Activated CD8-positive, alpha-beta memory T cell treated with anti-CD3 and anti-CD28 coated beads, Interleukin-2, amount 50 U/mL, for 24 hours (primary cell): Measurements from ENCODE around the gene ZBTB7A.
"Not testable (repeated sequence)": the region's sequence is repeated elsewhere in the genome, so short reads cannot be mapped to it uniquely, and the experiment has no call there.

ENCODE experiments used
- DNase-seq: peaks from one replicate; pipeline ENCODE4 v3.0.0-alpha.2; 2020; ENCODE audit errors: extremely low read depth

Gene ZBTB7A

DNA sequence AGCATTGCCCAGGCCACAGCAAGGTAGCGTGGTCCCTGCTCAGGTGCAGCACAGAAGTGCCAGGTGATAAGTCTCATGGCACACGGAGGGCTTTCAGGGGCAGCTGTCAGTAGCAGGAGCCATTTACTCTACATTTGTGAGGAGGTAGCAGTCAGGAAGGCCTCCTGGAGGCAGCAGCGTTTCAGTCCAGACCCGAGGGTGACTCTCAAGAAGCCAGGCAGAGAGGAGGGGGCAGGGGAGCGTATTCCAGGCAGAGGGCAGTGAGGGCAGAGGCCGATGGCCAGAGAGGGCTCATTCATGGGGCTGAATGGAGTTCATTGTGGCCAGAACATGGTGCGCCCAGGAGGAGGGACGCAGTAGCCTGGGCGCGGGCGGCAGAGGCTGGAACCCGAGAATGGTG is 50.2 kb downstream of the ZBTB7A start:
- DNase-seq = no peak

DNA sequence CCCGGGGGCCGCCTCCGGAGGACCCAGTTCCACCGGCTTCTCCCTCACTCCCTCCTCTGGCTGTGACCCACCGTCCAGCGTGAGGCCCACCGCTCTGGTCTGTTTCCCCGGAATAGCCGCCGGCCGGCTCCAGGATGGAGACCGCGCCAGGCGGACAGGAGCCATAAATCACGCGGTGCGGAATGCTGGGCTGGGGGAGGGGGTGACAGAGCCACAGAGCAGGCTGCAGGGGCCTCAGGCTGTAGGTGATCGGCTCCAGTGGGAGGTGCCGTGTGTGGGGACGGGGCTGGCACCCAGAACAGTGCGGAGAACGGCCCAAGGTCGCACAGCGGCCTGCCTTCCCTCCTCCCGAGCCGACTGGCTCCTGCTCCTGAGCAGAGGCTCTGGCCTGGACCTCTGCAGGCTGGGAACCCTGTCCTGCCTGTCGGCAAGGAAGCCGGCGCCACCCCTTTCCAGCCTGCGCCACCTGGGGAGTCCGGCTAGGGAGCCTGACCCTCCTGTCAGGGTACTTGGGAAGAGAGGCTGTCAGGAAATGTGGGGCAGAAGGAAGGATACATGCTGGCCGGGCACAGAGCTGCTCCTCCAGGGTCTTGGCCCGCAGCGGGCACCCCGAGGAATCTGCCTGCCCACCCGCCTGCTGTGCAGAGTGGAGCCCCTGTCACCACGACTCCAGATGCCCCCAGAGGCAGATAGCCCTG is 50.8 kb downstream of the ZBTB7A start:
- no peak for DNase-seq

DNA sequence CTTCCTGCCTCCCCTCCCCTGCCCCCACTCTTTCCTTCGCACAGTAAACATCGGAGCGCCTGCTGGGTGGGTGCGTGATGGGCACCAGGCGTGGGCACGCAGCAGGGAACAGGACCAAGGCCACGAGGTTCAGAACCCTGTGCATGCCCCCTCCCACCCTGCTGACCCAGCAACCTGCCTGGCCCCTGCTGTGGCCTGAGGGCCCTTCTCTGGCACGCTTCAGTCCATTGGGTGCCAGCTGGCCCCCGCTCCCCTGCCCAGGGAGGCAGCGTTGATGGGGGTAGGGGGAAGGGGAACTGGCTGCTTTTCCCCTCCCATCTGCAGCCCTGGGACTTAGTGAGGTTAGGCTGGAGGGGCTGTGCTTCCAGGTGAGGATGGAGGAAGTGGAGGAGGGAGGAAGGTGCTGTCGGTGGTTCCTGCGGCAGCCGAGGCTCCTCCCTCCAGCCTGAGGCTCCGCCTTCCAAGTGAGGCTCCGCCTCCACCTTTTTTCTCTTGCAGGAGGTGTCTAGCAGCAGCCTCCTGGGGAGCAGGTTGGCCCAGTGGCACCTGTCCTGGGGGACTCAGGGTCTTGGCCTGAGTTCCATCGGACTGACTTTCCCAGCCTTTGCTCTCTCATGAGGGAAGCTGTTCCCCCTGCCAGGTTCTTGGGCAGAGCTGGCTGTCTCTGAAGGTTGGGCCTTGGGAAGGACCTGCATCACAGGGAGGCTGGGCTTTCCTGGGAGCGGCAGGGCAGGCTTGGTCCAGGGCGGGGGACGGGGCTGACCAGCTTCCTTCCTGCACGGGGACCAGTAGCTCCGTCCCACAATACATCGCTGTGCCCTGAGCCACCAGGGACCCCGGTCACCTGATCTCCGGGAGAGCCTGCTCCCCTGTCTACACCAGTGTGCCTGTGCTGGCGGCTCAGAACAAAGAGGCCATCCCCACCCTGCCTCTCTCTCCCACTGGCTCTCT is 51.9 kb downstream of the ZBTB7A start:
- no peak for DNase-seq

DNA sequence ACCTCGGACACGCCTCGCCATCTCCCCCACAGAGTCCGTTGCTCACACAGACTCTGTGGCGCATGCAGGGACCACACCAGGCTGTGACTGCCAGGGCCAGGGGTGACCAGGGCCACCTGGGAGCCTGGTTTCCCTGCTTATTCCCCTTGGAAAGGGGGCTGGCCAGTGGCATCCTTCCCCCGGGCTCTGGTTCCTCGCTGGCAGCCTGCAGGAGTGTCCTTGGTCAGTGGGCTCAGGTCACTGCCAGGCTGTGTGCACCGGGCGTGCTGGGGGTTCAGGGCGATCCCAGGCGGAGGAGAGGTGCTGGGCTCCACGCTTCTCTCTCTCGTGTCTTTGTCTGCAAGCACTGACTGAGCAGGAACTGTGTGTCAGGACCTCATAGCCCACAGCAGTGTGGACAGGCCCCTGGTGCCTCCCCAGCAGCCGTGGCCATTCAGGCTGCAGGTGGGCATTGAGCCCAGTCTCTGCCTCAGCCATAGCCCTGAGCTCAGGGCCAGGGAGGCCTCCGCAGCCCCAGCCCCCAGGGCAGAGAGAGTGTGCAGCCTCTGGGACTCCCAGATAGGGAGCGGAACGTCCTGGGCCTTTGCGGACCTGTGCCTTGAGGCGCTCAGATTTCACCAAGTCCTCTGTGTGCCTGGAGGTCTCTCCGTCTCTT is 52.7 kb downstream of the ZBTB7A start:
- DNase-seq = no peak

DNA sequence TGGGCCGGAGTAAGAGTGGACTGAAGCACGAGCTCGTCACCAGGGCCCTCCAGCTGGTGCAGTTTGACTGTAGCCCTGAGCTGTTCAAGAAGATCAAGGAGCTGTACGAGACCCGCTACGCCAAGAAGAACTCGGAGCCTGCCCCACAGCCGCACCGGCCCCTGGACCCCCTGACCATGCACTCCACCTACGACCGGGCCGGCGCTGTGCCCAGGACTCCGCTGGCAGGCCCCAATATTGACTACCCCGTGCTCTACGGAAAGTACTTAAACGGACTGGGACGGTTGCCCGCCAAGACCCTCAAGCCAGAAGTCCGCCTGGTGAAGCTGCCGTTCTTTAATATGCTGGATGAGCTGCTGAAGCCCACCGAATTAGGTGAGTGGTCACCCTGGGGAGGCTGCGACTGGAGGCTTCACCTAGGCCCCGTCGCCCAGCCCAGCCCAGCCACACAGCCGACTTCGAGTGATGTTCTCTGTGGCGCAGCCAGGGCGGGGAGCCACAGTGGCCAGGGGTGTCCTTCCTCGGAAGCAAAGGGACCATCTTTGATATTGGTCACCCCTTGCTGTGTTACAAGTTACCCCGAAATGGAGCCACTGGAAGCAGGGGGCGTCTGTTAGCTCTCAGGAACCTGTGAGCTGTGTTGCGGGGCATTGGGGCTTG is 53.6 kb downstream of the ZBTB7A start:
- no peak for DNase-seq

DNA sequence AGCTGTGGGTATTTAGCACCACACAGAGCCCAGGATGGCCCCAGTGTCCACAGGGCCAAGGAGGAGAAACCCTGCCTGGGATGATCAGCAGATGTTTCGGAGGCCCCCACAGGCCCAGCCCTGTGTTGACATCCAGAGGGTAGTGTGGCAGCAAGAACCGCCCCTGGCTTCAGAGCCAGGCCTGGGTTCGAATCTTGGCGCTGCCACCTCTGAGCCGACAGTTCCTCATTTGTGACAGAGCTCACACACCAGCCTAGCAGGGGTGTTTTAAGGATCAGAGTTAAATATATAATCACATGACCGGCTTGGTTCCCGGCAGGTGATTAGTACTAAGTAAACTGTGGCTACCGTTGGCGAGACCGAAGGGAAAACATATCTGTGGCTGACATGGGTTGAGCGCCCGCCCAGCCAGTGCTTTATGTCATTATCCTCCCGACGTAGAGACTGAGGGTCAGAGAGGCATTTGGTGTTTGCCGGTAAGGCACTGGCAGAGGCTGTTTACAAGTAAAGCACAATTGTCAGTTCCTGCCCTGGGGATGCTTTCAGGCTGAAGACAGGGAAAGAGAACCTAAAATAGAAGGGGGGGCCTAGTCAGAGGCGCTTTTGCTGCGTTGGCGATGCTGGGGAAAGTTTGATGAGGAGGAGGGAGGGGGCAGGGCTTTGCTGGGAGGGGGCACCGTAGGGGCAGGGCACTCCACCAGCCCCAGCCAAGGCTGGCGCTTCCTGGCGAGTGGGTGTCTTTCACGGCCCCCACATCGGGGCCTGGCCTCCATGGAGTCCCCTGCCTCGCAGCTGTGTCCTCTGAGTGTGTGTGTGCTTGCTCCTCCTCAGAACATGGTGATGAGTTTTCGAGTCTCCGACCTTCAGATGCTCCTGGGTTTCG is 54.4 kb downstream of the ZBTB7A start:
- DNase-seq = no peak

DNA sequence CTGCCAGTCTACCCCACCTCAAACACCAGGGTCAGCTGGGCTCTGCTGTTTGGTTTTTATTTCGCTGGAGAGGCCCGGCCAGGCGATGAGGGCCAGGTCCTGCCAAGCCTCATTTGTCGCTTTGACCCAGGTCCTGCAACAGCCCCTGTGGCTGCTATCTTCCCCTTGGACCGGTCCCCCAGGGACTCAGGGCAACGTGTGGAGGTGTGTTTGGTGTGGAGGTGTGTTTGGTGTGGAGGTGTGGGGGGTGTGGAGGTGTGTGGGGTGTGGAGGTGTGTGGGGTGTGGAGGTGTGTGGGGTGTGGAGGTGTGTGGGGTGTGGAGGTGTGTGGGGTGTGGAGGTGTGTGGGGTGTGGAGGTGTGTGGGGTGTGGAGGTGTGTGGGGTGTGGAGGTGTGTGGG is 55.3 kb downstream of the ZBTB7A start:
- DNase-seq = not testable (repeated sequence)

DNA sequence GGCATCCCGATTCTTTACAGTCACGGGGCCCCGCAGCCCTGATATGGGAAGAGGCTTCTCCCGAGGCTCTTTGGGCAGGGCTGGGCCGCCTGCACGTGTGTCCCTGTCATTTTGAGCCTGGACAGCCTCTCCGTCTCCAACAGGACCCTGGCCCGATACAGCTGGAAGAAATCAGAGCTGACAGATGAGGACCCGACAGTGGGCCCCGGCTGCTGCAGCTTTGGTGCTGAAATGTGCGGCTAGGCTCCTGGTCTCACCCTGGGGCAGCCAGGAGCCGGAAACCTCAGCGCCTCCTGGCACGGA is 55.9 kb downstream of the ZBTB7A start:
- DNase-seq = no peak

DNA sequence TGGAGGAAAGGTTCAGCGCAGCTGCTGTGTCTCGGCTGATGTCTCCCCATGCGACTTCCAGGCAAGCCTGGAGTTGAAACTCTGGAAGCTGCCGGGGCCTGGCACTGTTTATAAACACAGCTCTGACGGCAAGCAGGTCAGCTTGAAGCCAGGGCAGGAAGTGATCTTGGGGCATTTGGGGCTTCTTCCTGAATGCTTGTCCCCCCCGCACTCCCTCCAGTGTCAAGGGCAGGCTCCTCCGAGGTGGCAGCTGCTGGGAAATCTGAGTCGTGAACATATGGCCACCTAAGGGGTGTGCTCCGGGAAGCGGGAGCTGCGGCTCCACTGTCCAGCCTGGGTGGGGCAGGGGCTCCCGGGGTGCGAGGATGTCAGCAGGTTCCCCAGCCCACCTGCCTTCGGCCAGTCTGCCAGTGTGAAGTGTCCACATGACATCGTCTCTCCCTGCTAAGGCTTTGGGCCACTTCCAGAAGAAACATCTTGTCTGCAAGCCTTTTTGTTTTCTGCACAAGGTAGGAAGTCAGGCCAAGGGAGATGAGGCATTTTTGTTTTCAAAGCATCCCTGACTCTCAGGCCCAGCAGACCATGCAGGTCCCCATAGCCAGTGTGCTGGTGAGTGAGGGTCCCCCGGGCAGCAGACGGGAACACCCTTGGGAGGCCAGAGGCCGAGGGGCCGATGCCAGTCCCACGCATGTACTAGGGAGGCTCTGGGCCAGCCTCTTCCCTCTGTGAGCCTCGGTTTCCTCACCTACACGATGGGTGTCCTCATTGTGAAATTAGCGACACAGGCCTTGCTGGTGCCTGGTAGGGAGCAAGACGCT is 56.5 kb downstream of the ZBTB7A start:
- no peak for DNase-seq

DNA sequence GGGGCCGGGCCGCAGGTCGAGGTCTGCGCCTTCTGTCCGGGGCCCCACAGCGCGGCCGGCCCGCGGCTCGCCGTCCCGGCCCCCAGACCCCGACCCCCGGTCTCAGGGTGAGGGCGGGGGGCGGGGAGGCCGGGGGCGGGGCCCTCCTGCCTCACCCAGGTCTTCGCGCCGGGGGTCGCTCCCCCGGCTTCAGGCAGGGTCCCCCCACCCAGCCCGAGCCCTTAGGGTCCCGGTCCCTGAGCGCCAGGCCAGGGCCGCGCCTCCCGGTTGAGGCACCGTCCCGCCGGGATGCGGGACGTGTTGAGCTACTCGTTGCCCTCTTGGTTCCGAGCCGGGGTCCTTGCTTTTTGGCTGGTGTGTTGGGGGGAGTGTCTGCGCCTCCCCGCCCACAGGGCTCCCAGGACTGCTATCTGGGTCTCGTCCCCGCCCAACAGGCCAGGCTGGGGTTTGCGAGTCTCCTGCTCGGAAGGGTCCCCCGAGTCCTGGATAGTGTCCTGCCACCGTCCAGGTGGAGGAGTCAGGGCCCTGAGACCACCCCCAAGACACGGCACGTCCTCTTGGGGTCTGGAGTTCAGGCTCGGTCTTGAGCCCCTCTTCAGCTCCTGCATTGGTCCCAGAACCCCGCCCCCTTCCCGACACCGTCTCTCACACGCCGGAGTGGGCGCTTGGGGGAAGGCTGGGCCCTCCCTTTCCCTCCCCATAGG is 58.7 kb downstream of the ZBTB7A start:
- no peak for DNase-seq

DNA sequence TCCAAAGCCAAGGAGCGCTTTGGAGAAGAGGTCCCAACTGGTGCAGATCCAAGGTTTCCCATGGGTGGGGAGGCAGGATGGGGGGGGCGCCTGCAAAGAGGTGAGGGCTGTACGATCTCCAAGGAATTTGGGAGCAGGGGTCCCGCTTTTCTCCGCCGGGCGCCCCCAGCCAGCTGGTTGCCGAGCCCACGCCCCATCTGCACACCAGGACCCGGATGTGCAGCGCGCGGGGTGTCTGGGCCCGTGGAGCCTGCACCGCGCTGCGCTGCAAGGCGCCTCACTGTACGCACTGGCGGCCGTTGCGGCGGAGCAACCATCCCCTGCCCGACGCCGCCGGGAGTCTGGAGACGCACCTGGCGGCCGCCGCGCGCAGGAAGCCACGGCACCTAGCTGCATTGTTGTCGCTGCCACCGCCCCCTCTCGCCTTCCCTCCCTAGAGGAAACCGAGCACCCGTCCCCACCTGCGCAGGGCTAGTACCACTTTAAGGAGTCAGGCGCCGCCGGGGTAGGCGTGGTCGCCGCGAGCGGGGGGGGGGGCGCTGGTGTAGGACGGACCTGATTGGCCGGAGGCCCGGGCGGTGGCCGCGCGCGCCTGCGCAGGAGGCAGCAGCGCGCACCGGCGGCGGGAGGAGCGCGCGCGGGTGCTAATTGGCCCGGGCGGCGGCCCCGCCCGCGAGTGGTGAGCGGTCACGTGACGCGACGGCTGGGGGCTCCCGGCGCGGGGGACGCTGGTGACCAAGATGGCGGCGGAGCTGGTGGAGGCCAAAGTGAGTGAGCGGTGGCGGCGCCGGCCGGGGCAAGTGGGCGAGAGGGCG is 59.5 kb downstream of the ZBTB7A start, which contains the start of gene PIAS4:
PIAS4 (plus strand) TSS at position 716 of the 815 bp plus-strand sequence; CDS start at position 741, 25 bp downstream.
- DNase-seq = peak; percentile 75

DNA sequence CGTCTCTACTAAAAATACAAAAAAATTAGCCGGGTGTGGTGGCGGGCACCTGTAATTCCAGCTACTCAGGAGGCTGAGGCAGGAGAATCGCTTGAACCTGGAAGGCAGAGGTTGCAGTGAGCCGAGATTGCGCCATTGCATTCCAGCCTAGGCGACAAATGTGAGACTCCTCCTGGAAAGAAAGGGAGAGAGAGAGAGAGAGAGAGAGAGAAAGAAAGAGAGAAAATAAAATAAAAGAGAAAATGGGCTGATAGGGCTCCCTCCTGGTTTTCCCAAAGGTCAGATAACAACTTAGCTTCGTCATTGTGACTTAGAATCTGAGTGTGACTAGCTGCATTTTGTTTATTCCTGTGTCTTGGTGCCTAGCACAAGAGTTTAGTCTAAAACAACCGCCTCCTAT is 61.3 kb downstream of the ZBTB7A start:
- not testable (repeated sequence) for DNase-seq

DNA sequence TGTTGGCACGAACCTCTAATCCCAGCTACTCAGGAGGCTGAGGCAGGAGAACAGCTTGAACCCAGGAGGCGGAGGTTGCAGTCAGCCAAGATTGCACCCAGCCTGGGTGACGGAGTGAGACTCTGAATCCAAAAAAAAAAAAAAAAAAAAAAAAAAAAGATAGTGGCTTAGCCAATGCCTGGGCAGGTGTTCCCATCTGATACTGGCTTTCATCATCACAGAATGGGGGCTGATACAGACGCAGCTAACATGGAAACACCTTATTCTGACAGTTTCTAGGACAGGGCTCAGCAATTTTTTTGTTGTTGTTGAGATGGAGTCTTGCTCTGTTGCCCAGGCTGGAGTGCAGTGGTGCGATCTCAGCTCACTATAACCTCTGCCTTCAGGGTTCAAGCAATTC is 65.9 kb downstream of the ZBTB7A start:
- DNase-seq = not testable (repeated sequence)

DNA sequence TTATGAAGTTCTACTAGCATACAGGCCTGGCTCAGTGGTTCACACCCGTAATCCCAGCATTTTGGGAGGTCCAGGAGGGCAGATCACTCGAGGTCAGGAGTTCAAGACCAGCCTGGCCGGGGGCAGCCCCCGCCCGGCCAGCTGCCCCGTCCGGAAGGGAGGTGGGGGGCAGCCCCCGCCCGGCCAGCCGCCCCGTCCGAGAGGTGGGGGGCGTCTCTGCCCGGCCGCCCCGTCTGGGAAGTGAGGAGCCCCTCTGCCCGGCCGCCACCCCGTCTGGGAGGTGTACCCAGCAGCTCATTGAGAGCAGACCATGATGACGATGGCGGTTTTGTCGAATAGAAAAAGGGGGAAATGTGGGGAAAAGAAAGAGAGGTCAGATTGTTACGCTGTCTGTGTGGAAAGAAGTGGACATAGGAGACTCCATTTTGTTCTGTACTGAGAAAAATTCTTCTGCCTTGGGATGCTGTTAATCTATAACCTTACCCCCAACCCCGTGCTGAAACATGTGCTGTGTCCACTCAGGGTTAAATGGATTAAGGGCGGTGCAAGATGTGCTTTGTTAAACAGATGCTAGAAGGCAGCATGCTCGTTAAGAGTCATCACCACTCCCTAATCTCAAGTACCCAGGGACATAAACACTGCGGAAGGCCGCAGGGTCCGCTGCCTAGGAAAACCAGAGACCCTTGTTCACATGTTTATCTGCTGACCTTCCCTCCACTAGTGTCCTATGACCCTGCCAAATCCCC is 67.9 kb downstream of the ZBTB7A start:
- DNase-seq = not testable (repeated sequence)

DNA sequence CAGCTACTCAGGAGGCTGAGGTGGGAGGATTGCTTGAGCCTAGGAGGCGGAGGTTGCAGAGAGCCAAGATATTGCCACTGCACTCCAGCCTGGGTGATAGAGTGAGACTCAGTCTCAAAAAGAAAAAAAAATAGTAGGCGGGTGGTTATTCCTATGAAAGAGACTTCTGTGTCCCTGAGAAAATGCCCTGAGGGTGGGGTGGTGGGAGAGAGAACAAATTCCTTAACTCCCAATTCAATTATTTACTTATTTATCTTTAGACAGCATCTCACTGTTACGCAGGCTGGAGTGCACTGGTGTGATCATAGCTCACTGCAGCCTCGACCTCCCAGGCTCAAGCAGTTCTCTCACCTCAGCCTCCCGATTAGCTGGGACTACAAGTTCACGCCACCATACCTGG is 71.1 kb downstream of the ZBTB7A start:
- DNase-seq = no peak
